Mammary epithelial cell (primary cell): ENCODE results near the gene FBXL17.

ENCODE experiments used
- EZH2 ChIP-seq: IDR thresholded peaks from 2 replicates; pipeline ENCODE4 v1.6.1; 2012; ENCODE audit warnings: low read length, inconsistent platforms, borderline replicate concordance
- TF ChIP-seq, protein P1 (sequence below), 2 donors: IDR thresholded peaks in 1 of 2; conservative IDR thresholded peaks in 1 of 2; 2 replicates each; pipeline ENCODE4 v1.5.1; 2011 to 2012; ENCODE audit warnings: inconsistent platforms in 2 of 2, low read length in 2 of 2, mild to moderate bottlenecking in 2 of 2, control low read depth in 1 of 2, low read depth in 1 of 2; ENCODE audit not compliant: insufficient read depth in 1 of 2; ENCODE audit errors: extremely low read depth in 1 of 2

DNA sequence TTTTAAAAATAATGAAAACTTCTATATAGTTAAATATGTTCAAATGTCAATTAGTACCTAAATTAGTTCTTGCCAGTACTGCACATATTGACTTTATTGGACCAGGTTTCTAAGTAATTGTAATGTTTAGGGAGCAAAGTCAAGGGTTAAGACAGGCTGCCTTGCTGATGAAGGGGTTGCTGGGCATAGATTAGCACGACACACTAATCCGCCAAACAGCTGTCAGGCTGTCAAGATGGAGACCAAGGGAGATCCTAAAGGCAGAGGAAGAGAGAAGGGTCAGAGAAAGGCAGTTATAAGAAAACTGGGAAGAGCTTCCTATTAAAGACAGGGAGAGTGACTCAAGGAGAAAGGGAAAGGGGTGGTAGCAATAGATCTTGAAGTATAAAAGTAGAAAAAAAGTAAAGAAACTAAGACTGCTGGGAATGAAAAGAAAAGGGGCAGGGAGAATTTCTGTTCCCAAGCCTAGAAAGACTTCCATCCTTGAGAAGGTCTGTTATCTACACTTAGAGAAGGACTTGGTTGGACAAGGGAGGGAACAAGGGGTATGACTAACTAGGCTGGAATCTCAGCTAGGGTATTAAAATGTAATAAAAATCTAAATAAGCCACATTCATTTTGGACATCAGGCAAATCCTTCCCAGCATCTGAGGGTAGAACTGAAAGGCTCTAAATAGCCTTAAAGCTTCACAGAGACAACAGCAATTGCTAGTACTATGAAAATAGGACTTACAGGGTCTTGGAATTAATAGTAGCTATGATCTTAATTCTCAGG lies 188.7 kb downstream of the FBXL17 start:
- TF ChIP-seq, protein P1, sequence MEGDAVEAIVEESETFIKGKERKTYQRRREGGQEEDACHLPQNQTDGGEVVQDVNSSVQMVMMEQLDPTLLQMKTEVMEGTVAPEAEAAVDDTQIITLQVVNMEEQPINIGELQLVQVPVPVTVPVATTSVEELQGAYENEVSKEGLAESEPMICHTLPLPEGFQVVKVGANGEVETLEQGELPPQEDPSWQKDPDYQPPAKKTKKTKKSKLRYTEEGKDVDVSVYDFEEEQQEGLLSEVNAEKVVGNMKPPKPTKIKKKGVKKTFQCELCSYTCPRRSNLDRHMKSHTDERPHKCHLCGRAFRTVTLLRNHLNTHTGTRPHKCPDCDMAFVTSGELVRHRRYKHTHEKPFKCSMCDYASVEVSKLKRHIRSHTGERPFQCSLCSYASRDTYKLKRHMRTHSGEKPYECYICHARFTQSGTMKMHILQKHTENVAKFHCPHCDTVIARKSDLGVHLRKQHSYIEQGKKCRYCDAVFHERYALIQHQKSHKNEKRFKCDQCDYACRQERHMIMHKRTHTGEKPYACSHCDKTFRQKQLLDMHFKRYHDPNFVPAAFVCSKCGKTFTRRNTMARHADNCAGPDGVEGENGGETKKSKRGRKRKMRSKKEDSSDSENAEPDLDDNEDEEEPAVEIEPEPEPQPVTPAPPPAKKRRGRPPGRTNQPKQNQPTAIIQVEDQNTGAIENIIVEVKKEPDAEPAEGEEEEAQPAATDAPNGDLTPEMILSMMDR (conservative IDR thresholded peaks at IDR 0.05 in 1 of 2, IDR thresholded peaks at IDR 0.05 in 1 of 2; ENCODE audit: extremely low read depth in 1 of 2, insufficient read depth in 1 of 2, low read depth in 1 of 2, low read length in 2 of 2), result no peak
- TF ChIP-seq EZH2, result no peak
